Right ventricle myocardium inferior (tissue), 1 donor: ENCODE results near the gene MOSPD2. TPM values are rescaled to one million over a fixed set of nuclear protein-coding genes. Genes with fewer than 3 reads are reported as not detected.

Experiments
- ATAC-seq: fragments of 200-7000 bp; cut with Tn5 transposase; one replicate; pipeline ENCODE4 v1.9.1; 2020; ENCODE audit warnings: mild to moderate bottlenecking, moderate library complexity
- DNase-seq: peaks from one replicate; pipeline ENCODE4 v3.0.0; 2021; ENCODE audit errors: missing footprints
- intact Hi-C: fragments of 100-400 bp; cut with DNase I; formaldehyde crosslinking; loops from one replicate; pipeline ENCODE4 v1.11.0; 2022
- total RNA-seq: library from RNA; stranded (reverse); fragmentation: NEBNext Ultra II Directional; extraction: Animal tissue kit (Norgen Biotek cat#: 25700); gene quantifications from one replicate; pipeline ENCODE4 v1.2.1, GENCODE V29; 2021
- donor health status: DM: no; HTN: yes; CAD: no; lungs with severe emphysema.

Gene MOSPD2
- total RNA-seq, 1 donor from 2014 or later, result 5.8 TPM

DNA sequence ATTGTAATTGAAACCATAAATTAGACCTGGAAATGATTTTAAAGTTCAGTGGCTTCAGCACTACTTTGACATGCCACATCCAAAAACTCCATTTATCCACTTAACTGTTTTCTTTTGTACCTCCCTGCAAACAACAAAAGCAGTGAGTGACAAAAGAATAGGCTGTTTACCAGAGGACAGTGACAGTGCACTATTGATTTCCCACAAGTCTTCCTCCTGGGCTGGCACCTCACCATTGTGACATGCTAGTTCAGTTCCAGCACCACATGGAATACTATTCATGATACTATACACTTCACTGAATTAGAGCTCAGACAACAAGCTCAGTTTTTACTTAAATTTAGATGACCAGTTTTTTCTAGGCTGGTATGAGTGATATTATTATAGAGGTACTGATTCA lies 29.3 kb downstream of the MOSPD2 start:
- no peak for ATAC-seq

GRCh38 chrX:14903891-14904290 lies 30.7 kb downstream of the MOSPD2 start:
- DNase-seq (no peak), ATAC-seq (no peak)
- intact Hi-C loops, result no loop called here

More for the DNA sequence above, 29.3 kb downstream of the MOSPD2 start:
- intact Hi-C loops, result no loop called here
- DNase-seq, result no peak

DNA sequence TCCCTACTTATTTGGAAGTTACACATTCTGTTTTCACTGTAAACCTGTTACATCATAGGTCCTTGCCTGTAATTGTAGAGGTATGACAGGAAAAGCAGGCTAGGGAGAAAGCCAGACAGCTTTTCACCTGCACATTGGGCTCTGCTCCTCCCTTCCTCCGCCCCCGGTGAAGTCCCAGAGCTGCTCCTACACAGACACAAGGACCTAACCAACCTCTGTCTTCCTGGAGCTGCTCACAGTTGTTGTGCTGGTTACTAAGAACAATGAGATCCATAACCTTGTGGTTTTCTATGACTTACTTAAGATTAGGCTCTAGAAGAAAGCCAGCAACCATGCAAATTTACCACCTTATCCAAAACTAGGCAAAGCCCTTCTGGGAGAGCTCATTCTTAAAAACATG lies 40.0 kb downstream of the MOSPD2 start:
- no peak for ATAC-seq
- no peak for DNase-seq
- intact Hi-C loops, result no loop called here

GRCh38 chrX:14915596-14915995 lies 42.4 kb downstream of the MOSPD2 start:
- intact Hi-C loops, result no loop called here
- ATAC-seq, result no peak

DNA sequence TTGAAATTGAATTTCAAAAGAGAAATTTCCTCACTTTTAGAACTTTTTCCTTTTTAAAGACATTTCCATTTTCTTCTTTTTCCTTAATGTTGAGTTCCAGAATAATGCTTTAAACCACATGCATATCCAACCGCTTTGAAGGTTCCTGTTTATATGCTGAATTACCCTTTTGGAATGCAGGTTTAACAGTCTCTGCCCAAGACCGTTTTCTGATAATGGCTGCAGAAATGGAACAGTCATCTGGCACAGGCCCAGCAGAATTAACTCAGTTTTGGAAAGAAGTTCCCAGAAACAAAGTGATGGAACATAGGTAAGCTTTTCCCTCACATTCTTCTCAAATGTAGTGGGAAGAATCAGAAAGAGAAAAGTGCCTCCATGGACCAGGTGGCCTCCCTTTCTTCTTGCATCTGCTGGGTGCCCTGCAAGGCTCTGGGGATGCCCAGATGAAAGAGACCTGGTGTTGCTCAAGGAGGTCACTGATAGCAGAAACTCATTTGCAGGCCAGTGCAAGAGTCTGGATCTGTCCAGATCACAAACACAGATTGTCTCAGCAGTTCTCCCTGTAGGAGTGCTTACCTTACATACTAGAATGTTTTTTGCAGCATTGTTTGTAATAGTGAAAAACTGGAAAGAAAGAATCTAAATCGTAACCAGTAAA lies 42.9 kb downstream of the MOSPD2 start:
- intact Hi-C loops, result no loop called here
- ATAC-seq (no peak), DNase-seq (no peak)

More at GRCh38 chrX:14915596-14915995, 42.4 kb downstream of the MOSPD2 start:
- no peak for DNase-seq

- DNase-seq, result no peak
- intact Hi-C loops, result no loop called here
- ATAC-seq, result no peak
These were observed 46.2 kb downstream of the MOSPD2 start for GRCh38 chrX:14919407-14919806.

DNA sequence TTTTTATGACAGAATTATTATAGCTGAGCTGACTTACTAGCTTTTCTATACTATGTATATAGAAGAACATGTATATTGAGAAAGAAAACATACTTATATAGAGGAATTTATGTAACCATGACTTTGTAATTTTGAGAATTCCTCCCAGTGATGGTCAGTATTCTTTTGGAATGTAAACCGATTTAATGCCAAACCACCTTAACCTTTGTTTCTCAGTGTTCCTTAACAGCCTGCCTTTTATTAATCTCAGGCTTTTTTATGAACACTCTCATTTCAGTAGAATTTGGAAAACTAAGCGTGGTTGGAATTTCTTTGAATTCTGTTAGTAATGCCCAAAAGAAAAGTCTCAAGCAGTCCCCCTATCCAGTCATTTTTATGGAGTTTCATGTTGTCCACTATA lies 47.0 kb downstream of the MOSPD2 start:
- no peak for ATAC-seq
- intact Hi-C loops, result no loop called here
- DNase-seq, result no peak

- ATAC-seq, result no peak
- no peak for DNase-seq
- intact Hi-C loops, result no loop called here
These were observed 49.2 kb downstream of the MOSPD2 start for GRCh38 chrX:14922437-14922836.

- DNase-seq (no peak), ATAC-seq (no peak)
- intact Hi-C loops, result no loop called here
These were observed 50.5 kb downstream of the MOSPD2 start for GRCh38 chrX:14923761-14924160.

DNA sequence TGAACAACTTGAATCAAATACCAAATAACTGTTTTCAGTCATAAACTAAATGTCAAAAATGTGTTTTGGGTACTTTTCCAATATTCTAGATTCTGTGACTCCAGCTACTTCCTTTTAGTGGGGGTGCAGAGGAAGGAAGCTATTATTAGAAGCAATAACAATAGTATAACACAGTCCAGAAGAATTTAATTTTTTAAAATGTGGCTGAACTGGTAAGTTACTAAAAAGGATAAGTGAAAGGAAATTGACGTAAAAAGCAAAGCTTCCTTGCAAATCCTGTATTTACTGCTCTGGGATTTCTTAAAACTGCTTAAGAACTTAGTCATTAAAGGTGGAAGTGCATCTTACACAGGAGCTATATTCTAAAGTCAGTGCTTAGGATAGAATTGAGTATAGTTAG lies 53.2 kb downstream of the MOSPD2 start:
- intact Hi-C loops, result no loop called here
- DNase-seq (no peak), ATAC-seq (no peak)

DNA sequence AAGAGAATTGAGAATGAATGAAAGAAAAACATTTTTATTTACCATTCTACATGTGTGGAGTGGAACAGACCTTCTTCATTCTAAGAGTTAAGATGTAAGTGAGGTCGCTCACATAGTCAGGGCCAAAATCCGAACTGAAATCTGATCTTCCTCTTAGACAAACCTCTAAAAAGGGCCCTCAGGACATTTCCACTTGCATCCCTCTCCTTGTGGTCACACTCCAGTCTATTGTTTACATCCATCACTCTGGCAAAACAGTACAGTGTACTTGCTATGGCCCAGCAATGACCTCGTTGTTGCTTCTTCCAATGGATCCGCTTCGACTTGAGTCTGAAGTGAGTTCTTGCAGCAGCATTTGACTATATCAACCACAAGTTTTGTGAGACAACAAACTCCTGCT lies 54.2 kb downstream of the MOSPD2 start:
- intact Hi-C loops, result no loop called here
- no peak for DNase-seq
- no peak for ATAC-seq

DNA sequence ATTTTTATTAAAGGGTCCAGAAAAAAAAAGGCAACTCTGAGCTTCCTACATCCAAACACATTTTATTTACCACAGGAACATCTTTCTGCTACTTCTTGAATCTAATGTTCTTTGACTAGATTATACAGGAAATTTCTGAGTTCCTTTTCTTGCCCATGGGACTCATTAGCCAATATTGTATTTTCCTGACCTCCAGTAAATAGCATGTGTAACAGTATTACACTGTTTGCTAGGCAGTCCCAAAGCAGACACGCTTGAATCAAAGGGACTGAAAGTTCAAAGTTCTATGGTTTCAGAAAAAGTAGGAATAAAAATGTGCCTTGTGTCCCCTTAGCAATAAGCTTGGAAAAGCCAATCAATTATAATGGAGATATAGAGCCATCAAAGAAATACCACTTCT lies 57.4 kb downstream of the MOSPD2 start:
- no peak for DNase-seq
- ATAC-seq, result no peak
- intact Hi-C loops, result no loop called here

DNA sequence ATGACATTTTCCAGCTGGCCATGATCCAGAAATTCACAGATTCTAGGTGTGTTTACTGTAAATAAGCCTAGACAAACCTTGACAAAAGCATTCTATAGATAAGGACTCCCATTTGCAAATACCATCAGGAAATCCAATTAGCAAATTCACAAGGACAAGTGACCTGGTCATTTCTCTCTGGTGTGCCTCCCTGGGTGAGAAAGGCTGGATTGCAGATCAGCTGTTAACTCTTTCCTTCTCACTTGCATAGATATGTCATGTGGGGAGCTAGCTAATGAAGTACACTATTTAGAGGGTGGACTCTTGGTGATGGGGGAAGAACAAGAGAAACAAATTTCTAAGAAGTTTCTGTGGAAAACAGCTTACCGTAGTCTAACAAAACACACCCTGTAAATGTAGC lies 58.9 kb downstream of the MOSPD2 start:
- intact Hi-C loops, result no loop called here
- DNase-seq, result no peak
- ATAC-seq, result no peak

- ATAC-seq (peak; percentile 16), DNase-seq (no peak)
- intact Hi-C loops, result no loop called here
These were observed 61.2 kb downstream of the MOSPD2 start for GRCh38 chrX:14934423-14934822.

DNA sequence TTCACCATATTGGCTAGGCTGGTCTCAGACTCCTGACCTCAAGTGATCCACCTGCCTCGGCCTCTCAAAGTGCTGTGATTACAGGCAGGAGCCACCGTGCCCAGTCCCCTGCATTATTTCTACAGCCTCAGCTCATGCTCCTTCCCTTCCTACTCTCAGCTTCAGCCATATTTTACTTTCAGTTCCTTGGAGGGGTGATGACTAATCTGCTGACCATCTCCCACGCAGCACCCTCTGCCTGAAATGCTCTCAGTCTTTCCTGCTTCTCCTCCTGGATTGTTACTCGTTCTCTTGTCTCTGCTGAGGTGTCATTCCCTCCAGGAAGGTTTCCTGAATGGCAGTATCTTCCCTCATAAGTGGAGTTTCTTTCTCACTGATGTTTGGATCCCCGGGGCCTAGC lies 63.3 kb downstream of the MOSPD2 start:
- intact Hi-C loops, result no loop called here
- ATAC-seq (no peak), DNase-seq (no peak)

DNA sequence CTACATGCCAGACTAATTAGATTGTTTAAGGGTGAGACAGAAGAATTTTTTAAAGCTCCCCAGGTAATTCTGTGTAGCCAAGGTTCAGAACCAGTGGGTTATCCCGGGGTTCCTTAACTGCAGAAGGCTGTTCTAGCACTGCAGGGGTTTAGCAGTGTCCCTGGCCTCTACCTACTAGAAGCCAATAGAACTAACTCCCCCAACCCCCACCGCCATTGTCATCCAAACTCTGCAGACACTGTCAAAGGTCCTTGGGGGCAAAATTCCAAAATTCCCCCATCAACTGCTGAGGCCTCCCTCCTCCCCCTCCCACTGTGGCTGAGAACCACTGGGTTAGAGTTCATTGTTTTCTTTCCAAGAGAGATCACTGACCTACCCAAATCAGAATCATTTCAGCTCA lies 66.4 kb downstream of the MOSPD2 start:
- ATAC-seq (no peak), DNase-seq (no peak)
- intact Hi-C loops, result no loop called here

- no peak for DNase-seq
- intact Hi-C loops, result no loop called here
- ATAC-seq, result no peak
These were observed 68.1 kb downstream of the MOSPD2 start for GRCh38 chrX:14941301-14941700.

- DNase-seq, result no peak
- intact Hi-C loops, result no loop called here
- ATAC-seq, result no peak
These were observed 69.1 kb downstream of the MOSPD2 start for GRCh38 chrX:14942341-14942740.

DNA sequence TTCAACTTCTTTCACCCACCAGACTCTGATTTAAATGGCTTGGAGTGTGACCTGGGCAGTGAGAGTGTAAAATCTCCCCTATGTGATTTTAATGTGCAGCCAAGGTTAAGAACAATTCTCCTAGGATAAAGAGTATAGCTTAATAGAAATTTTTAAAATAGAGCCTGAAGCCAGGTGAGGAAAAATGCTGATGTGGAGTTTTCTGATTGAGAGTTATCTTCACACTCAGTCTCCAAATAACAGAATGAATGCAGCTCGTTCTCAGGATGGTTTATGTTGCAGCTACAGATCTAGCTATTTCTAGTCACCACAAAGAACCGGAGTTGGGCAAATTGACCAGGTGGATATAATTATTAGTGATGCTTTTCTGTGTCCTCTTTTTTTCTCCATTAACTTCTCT lies 70.7 kb downstream of the MOSPD2 start:
- no peak for ATAC-seq
- no peak for DNase-seq
- intact Hi-C loops, result no loop called here

GRCh38 chrX:14946606-14947155 lies 73.5 kb downstream of the MOSPD2 start:
- DNase-seq (no peak), ATAC-seq (no peak)
- intact Hi-C loops, result no loop called here

GRCh38 chrX:14948691-14949090 lies 75.5 kb downstream of the MOSPD2 start:
- intact Hi-C loops, result no loop called here
- ATAC-seq, result no peak
- no peak for DNase-seq
